MM.1S (cell line): ENCODE measurements around the gene GAREM1.

Source experiments
- DNase-seq: peaks from one replicate; pipeline ENCODE4 v3.0.0-alpha.2; 2015
- H2AFZ ChIP-seq: fragments of 300-600 bp; sonication (generic); 2 replicates; pipeline ENCODE4 v1.6.0; 2016; ENCODE audit warnings: antibody characterized with exemption, low read length
- H3F3A ChIP-seq: fragments of 300-600 bp; sonication (generic); 2 replicates; pipeline ENCODE4 v1.6.1; 2016; ENCODE audit warnings: mild to moderate bottlenecking, antibody characterized with exemption, low read length, moderate library complexity, mixed read lengths; ENCODE audit not compliant: insufficient read depth
- H3K27ac ChIP-seq: fragments of 300-600 bp; sonication (generic); 2 replicates; pipeline ENCODE4 v1.5.1; 2016; ENCODE audit warnings: mild to moderate bottlenecking, low read length
- H3K27me3 ChIP-seq: fragments of 300-600 bp; sonication (generic); replicated peaks from 2 replicates; pipeline ENCODE4 v1.6.0; 2016; ENCODE audit warnings: low read length; ENCODE audit not compliant: insufficient read depth
- H3K36me3 ChIP-seq: fragments of 300-600 bp; sonication (generic); replicated peaks from 2 replicates; pipeline ENCODE4 v1.6.1; 2016; ENCODE audit warnings: mild to moderate bottlenecking, low read length, mixed read lengths; ENCODE audit not compliant: insufficient read depth
- H3K4me1 ChIP-seq: fragments of 300-600 bp; sonication (generic); 2 replicates; pipeline ENCODE4 v1.6.1; 2016; ENCODE audit warnings: low read length, mixed read lengths
- H3K4me2 ChIP-seq: fragments of 300-600 bp; sonication (generic); 2 replicates; pipeline ENCODE4 v1.6.0; 2016; ENCODE audit warnings: low read depth, low read length
- H3K4me3 ChIP-seq: fragments of 300-600 bp; sonication (generic); 2 replicates; pipeline ENCODE4 v1.5.1; 2016; ENCODE audit warnings: low read length, mixed read lengths
- H3K79me2 ChIP-seq: fragments of 300-600 bp; sonication (generic); 2 replicates; pipeline ENCODE4 v1.6.1; 2016; ENCODE audit warnings: mixed run types, low read length, mixed read lengths
- H3K9ac ChIP-seq: fragments of 300-600 bp; sonication (generic); 2 replicates; pipeline ENCODE4 v1.6.1; 2016; ENCODE audit warnings: low read length, mixed read lengths
- H3K9me2 ChIP-seq: fragments of 300-600 bp; sonication (generic); replicated peaks from 2 replicates; pipeline ENCODE4 v1.6.1; 2016; ENCODE audit warnings: mild to moderate bottlenecking, low read length, mixed read lengths; ENCODE audit not compliant: insufficient read depth
- H3K9me3 ChIP-seq: fragments of 300-600 bp; sonication (generic); replicated peaks from 2 replicates; pipeline ENCODE4 v1.6.1; 2016; ENCODE audit warnings: mild to moderate bottlenecking, low read length, mixed read lengths; ENCODE audit not compliant: insufficient read depth
- H4K20me1 ChIP-seq: fragments of 300-600 bp; sonication (generic); 2 replicates; pipeline ENCODE4 v1.6.1; 2016; ENCODE audit warnings: mild to moderate bottlenecking, low read length, moderate library complexity, mixed read lengths; ENCODE audit not compliant: insufficient read depth
- EZH2 ChIP-seq: fragments of 300-600 bp; sonication (generic); optimal IDR thresholded peaks from 2 replicates; pipeline ENCODE3; 2017; ENCODE audit warnings: low read depth, mild to moderate bottlenecking, antibody characterized with exemption, low read length, mixed read lengths
- EZH2phosphoT487 ChIP-seq: fragments of 300-600 bp; sonication (generic); IDR thresholded peaks from 2 replicates; pipeline ENCODE4 v1.6.1; 2018; ENCODE audit warnings: antibody characterized with exemption, low read length
- TF ChIP-seq, protein P1 (sequence below): fragments of 300-600 bp; sonication (generic); IDR thresholded peaks from 2 replicates; pipeline ENCODE4 v1.5.1; 2016; ENCODE audit warnings: antibody characterized with exemption, low read length, mixed read lengths

GAREM1 gene

GRCh38 chr18:32469190-32469651 lies 1.5 kb downstream of the GAREM1 start:
- Histone ChIP-seq H4K20me1 (no peaks in the 10 kb centered on the region), H2AFZ (peak overlapping the region; percentile 48), H3K27ac (peak overlapping the region; percentile 36; the same call in 1 of the 2 replicates), H3K27me3 (no peaks in the 10 kb centered on the region), H3K4me2 (peak overlapping the region; percentile 84), H3K4me3 (peak overlapping the region; percentile 94), H3K4me1 (0 out of 2 replicates have a peak, but pooled peaks cover 8% of the 10 kb centered on the region), H3K9me3 (no peaks in the 10 kb centered on the region), H3K36me3 (no peaks in the 10 kb centered on the region), H3K9ac (peak overlapping the region; percentile 66; the same call in 1 of the 2 replicates), H3F3A (peaks cover 11% of the 10 kb centered on the region; the same call in 1 of the 2 replicates), H3K9me2 (no peaks in the 10 kb centered on the region), H3K79me2 (peaks cover 44% of the 10 kb centered on the region)
- DNase-seq = peak; percentile 58
- TF ChIP-seq EZH2 (no peak), EZH2phosphoT487 (no peak)
- TF ChIP-seq, protein P1, sequence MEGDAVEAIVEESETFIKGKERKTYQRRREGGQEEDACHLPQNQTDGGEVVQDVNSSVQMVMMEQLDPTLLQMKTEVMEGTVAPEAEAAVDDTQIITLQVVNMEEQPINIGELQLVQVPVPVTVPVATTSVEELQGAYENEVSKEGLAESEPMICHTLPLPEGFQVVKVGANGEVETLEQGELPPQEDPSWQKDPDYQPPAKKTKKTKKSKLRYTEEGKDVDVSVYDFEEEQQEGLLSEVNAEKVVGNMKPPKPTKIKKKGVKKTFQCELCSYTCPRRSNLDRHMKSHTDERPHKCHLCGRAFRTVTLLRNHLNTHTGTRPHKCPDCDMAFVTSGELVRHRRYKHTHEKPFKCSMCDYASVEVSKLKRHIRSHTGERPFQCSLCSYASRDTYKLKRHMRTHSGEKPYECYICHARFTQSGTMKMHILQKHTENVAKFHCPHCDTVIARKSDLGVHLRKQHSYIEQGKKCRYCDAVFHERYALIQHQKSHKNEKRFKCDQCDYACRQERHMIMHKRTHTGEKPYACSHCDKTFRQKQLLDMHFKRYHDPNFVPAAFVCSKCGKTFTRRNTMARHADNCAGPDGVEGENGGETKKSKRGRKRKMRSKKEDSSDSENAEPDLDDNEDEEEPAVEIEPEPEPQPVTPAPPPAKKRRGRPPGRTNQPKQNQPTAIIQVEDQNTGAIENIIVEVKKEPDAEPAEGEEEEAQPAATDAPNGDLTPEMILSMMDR = peak; percentile 39

DNA sequence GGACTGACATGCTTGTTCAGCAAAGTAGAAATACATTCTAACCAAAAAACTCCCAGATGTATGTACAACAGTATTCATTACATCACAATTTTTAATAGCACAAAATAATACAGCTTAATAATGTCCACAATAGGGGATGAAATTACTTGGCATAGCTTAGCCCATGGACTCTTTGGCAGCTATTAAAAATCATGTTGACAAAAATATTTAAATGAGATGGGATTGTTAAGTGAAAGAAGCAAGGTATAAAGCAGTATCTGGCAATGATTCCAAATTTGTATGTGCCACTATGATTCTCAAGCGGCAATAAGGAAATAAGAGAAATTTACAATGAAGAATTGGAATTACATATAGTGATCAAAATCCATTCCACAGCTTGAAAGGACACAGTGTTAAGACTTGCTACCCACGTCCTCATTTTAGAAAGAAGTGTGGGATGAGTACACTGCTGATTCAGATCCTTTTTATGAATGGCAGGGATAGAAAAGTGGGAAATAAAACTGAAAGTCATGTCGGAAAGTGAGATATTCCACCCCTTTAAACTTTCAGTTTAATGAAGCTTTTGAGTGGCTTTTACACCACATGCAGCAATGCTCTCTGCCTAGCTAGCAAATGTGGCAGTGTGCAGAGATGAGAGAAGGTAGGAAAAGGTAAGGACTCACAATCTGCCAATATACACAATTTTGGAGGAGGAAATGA lies 2.4 kb downstream of the GAREM1 start:
- Histone ChIP-seq H3F3A (peaks cover 11% of the 10 kb centered on the region; the same call in 1 of the 2 replicates), H3K36me3 (no peaks in the 10 kb centered on the region), H3K9ac (peak overlapping the region; percentile 30; the same call in 1 of the 2 replicates), H3K27me3 (no peaks in the 10 kb centered on the region), H3K9me2 (no peaks in the 10 kb centered on the region), H3K4me2 (peak overlapping the region; percentile 84), H4K20me1 (no peaks in the 10 kb centered on the region), H2AFZ (no peak overlapping the region), H3K27ac (peak overlapping the region; percentile 33; the same call in 1 of the 2 replicates), H3K79me2 (peaks cover 47% of the 10 kb centered on the region), H3K4me1 (0 out of 2 replicates have a peak, but pooled peaks cover 8% of the 10 kb centered on the region), H3K4me3 (peak overlapping the region; percentile 94), H3K9me3 (no peaks in the 10 kb centered on the region)
- DNase-seq = peak; percentile 30
- TF ChIP-seq, protein P1 = no peak
- TF ChIP-seq EZH2phosphoT487 = no peak
- TF ChIP-seq EZH2 = no peak

DNA sequence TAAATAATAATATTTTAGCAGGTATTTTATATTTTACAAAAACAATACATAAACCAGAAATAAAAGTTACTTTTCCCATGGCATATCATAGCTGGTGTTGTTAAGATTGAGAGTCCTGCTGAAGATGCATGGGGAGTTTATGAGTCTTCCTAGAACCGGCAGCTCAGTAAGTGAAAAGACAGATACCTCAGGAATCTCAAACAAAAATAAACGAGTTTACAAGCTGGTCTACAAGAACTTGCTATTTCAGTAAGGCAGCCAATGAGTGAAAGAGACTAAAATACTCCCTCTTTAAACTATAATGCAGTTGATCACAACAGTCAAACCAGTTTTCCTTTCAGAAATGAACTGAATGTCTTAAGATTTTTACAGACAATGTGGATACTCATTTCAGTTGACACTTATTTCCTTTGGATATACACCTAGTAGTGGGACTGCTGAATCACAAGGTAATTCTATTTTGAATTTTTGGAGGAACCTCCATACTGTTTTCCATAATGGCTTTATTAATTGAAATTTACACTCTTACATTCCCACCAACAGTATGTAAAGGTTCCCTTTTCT lies 8.9 kb downstream of the GAREM1 start:
- Histone ChIP-seq H3K4me2 (no peak overlapping the region), H3K36me3 (no peaks in the 10 kb centered on the region), H3K9ac (no peak overlapping the region), H3K4me3 (no peak overlapping the region), H2AFZ (no peak overlapping the region), H3K27me3 (no peaks in the 10 kb centered on the region), H3K79me2 (peaks cover 45% of the 10 kb centered on the region), H3F3A (no peaks in the 10 kb centered on the region), H3K4me1 (peaks cover 3% of the 10 kb centered on the region; the same call in 1 of the 2 replicates), H3K9me3 (no peaks in the 10 kb centered on the region), H3K9me2 (no peaks in the 10 kb centered on the region), H3K27ac (no peak overlapping the region), H4K20me1 (no peaks in the 10 kb centered on the region)
- no peak for TF ChIP-seq EZH2phosphoT487
- TF ChIP-seq, protein P1 = no peak
- no peak for TF ChIP-seq EZH2
- no peak for DNase-seq
